Stimulated activated naive CD8-positive, alpha-beta T cell treated with anti-CD3 and anti-CD28 coated beads, Interleukin-15, amount 100 ng/mL, for 72 hours (primary cell): Measurements from ENCODE around the gene LSAMP.
A peak's percentile ranks its signal among the peaks of the same experiment; 100 is the strongest.
"Not testable (repeated sequence)": the region's sequence is repeated elsewhere in the genome, so short reads cannot be mapped to it uniquely, and the experiment has no call there.

Experiments used
- ATAC-seq: fragments of 150-1000 bp; cut with Tn5 transposase; 2 replicates; pipeline ENCODE4 v1.10.0; 2021; ENCODE audit warnings: mild to moderate bottlenecking, moderate library complexity
- DNase-seq, 2 donors: peaks; one replicate each; pipeline ENCODE4 v3.0.0; 2021 to 2022
- H3K27ac Mint-ChIP-seq, 2 donors: one replicate each; pipeline ENCODE4 v1.8.0; 2022; ENCODE audit warnings: mild to moderate bottlenecking in 2 of 2, mixed read lengths in 2 of 2, moderate library complexity in 2 of 2
- H3K27me3 Mint-ChIP-seq: one replicate; pipeline ENCODE4 v1.8.0; 2022; ENCODE audit warnings: mixed read lengths
- H3K4me1 Mint-ChIP-seq: one replicate; pipeline ENCODE4 v1.8.0; 2022; ENCODE audit warnings: mild to moderate bottlenecking, mixed read lengths
- H3K4me3 Mint-ChIP-seq, 2 donors: one replicate each; pipeline ENCODE4 v1.8.0; 2022; ENCODE audit warnings: mild to moderate bottlenecking in 2 of 2, mixed read lengths in 2 of 2, moderate library complexity in 1 of 2
- H3K9me3 Mint-ChIP-seq, 2 donors: one replicate each; pipeline ENCODE4 v1.8.0; 2022; ENCODE audit warnings: mixed read lengths in 2 of 2

The LSAMP gene

DNA sequence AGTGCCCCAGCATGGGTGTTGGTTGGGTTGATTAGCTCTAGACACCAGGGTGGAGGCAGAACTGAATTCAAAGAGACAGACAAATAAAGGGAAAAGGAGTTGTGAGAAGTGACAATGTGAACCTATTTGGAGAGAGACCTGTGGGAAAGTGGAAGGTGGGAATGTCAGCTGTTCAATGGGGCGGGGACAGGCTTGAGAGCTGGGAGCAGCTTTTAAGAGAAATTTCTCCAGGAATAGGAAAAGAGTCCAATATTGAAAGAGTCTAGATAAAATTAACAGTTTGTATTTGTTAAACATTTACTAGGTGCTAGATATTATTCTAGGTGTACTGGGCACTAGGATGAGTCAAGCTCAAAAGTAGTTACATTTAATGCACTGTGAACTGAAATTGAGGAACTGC, 596.6 kb downstream of the LSAMP start:
- Mint-ChIP-seq H3K27me3 (peaks cover 9% of the 10 kb centered on the region), H3K27ac (no peak overlapping the region), H3K4me3 (no peak overlapping the region), H3K4me1 (no peaks in the 10 kb centered on the region), H3K9me3 (no peaks in the 10 kb centered on the region)
- no peak for ATAC-seq
- DNase-seq: no peak

DNA sequence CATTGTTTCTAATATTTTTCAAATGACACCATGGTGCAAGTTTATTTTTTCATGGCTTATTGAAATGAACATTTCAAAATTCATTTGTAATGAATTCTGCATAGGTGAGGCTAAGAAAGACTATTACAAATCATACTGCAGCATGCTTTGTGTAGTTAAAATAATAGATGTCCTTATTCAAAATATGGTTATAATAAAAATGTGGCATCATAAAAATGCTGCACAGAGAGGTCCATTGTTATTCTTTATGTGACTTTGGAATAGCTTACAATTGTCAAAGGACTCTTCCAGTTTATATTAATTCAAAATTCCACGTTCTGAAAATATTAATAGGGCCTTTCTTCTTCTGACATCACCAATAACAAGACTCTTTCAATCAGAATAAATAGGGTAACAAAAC, 599.3 kb downstream of the LSAMP start:
- ATAC-seq (no peak), DNase-seq (no peak)
- Mint-ChIP-seq H3K4me3 (no peak overlapping the region), H3K4me1 (no peaks in the 10 kb centered on the region), H3K27ac (no peak overlapping the region), H3K9me3 (no peaks in the 10 kb centered on the region), H3K27me3 (no peaks in the 10 kb centered on the region)

DNA sequence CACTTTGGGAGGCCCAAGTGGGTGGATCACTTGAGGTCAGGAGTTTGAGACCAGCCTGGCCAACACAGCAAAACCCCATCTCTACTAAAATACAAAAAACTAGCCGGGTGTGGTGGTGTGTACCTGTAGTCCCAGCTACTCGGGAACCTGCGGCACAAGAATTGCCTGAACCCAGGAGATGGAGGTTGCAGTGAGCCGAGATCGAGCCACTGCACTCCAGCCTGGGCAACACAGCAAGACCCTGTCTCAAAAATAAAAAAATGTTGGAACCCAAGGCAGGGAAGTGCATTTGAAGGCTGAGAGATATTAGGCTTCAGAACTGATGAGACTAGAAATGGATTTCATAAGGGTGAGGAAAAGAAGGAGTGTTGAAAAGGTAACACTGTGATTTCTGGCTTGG, 600.6 kb downstream of the LSAMP start:
- not testable (repeated sequence) for H3K4me3 Mint-ChIP-seq, H3K27me3 Mint-ChIP-seq, ATAC-seq, H3K27ac Mint-ChIP-seq, H3K9me3 Mint-ChIP-seq, H3K4me1 Mint-ChIP-seq, DNase-seq

DNA sequence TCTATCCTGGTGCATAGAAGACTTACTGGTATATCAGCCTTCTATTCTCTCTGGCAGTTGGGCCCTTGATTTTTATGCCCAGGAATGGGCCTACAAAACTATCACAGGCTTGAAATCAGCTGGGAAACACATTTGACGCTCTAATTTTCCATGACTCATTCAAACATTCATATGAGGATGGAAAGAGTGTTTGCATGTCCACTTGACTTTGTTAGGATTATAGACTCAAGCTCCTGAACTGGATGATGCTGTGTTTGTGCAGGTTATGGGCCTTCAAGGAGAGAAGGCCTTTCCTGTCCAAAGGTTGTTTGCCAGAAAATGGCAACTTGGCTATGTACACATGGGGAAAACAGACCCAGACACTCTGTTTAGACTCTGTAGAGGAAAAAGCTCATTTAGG, 602.1 kb downstream of the LSAMP start:
- Mint-ChIP-seq H3K4me3 (no peak overlapping the region), H3K27me3 (no peaks in the 10 kb centered on the region), H3K9me3 (no peaks in the 10 kb centered on the region), H3K27ac (no peak overlapping the region), H3K4me1 (no peaks in the 10 kb centered on the region)
- ATAC-seq (no peak), DNase-seq (no peak)

DNA sequence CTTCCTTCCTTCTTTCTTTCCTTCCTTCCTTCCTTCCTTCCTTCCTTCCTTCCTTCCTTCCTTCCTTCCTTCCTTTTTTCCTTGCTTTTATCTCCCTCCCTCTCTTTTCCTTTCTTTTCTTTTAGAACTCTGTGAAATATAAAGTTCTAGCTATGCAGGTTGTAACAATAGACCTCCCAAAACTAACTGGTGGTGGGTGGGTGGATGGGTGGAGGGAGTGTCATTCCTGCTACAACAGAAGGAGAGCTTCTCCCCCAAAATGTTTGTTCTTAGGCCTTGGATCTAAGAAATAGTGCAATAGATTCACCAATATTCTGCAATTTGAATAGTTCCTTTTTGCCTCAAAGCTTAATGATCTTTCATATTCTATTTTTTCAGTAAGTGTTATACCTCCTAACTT, 606.0 kb downstream of the LSAMP start:
- no peaks in the 10 kb centered on the region for H3K9me3 Mint-ChIP-seq
- H3K4me3 Mint-ChIP-seq: no peak overlapping the region
- no peak overlapping the region for H3K27ac Mint-ChIP-seq
- no peaks in the 10 kb centered on the region for H3K4me1 Mint-ChIP-seq
- H3K27me3 Mint-ChIP-seq: no peaks in the 10 kb centered on the region
- ATAC-seq (no peak), DNase-seq (no peak)

DNA sequence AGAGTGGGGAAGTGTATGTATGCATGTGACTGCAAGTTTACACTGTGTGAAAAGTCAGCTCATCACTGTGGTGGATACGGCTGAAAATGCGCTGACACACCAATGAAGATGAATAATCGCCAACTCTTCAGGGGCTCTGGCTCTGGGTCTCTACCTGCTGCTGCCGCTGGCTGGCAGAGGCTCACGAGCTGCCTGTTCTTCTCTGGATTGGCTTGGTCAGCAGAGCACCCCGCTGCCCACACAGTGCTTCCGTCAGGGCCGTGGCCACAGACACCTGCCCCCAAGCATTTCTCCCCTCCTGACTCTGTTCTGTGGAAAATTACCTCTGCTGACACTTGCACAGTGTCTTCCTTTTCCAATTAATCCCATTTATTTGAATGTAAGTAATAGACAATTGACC, 606.5 kb downstream of the LSAMP start:
- H3K27me3 Mint-ChIP-seq: no peaks in the 10 kb centered on the region
- no peaks in the 10 kb centered on the region for H3K4me1 Mint-ChIP-seq
- no peak overlapping the region for H3K4me3 Mint-ChIP-seq
- ATAC-seq (peak; percentile 35), DNase-seq (no peak)
- no peaks in the 10 kb centered on the region for H3K9me3 Mint-ChIP-seq
- no peak overlapping the region for H3K27ac Mint-ChIP-seq

DNA sequence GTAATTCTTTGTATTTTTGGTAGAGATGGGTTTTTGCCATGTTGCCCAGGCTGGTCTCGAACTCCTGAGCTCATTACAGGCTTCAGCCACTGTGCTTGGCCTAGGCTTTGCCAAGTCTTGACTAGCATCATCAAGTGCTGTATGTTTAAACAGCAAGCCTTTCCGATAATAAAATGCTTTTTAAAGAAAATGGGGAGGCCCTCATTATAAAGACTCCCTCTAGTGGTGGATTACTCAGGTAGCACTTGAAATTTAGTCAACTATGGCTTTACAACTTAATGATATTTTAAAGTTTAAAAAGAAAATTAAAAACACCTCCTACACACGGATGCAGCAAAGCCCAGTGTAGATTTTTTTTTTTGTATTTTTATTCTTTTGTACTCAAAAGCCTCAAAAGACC, 608.3 kb downstream of the LSAMP start:
- Mint-ChIP-seq H3K27me3 (no peaks in the 10 kb centered on the region), H3K4me1 (no peaks in the 10 kb centered on the region), H3K27ac (no peak overlapping the region), H3K9me3 (no peaks in the 10 kb centered on the region), H3K4me3 (no peak overlapping the region)
- ATAC-seq (no peak), DNase-seq (no peak)

DNA sequence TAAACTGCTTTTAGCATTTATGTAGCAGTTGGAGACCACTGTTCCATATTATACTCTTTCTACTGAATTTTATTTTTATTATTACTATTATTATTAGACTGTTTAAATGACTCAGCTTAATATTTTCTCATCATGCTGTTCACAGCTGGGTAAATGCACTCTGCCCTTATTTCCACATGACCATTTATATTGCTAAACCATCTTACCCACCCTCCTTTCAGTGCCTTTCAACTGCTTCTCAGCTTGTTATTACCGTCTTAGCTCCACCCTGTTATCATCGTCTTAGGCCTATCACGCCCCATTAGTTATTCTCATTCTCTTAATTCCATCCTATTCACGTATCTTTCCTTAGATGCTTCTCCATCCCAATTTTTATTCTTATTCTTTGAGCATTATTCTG, 609.3 kb downstream of the LSAMP start:
- ATAC-seq (no peak), DNase-seq (no peak)
- Mint-ChIP-seq H3K27me3 (peaks cover 9% of the 10 kb centered on the region), H3K4me3 (no peak overlapping the region), H3K27ac (no peak overlapping the region), H3K4me1 (no peaks in the 10 kb centered on the region), H3K9me3 (no peaks in the 10 kb centered on the region)

DNA sequence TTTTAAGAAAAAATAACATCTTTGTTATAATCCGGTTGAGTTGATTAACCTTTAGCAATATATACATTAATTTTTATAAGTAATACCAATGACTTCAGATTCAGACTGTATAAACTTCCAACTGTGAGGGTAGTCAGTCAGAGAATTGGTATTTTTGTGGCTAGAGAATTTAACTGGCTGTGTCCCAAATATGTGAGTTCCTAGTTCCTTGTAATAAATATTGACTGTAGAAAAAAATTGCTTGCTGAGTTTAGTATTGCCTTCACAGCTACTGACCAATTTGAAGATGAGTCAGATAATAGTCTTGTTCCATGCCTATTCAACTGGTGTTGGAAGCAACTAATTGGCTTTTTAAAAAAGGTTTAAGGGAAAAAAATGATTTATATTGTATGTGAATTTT, 611.2 kb downstream of the LSAMP start:
- Mint-ChIP-seq H3K9me3 (no peaks in the 10 kb centered on the region), H3K27ac (no peak overlapping the region), H3K4me1 (no peaks in the 10 kb centered on the region), H3K27me3 (peaks cover 13% of the 10 kb centered on the region), H3K4me3 (no peak overlapping the region)
- ATAC-seq (no peak), DNase-seq (no peak)

DNA sequence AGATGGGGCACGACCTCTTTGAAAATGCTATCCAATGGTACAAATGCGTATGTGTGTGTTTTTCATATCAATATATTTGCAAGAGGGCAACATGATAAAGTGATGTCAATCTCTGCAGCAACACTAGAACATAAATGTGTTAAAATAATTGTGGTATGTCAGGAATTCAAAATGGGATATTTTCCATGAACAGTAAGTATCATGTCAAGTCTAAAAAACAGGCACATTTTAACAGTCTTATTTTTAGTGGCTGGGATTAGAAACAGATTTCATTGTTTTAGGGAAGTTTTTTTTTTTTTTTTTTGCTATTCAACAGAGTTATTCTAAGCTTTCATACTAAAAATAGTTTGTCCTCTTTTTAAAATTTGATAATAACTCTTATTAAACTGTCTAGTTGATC, 612.2 kb downstream of the LSAMP start:
- ATAC-seq (no peak), DNase-seq (no peak)
- Mint-ChIP-seq H3K4me1 (no peaks in the 10 kb centered on the region), H3K9me3 (no peaks in the 10 kb centered on the region), H3K27me3 (peaks cover 19% of the 10 kb centered on the region), H3K4me3 (no peak overlapping the region), H3K27ac (no peak overlapping the region)

DNA sequence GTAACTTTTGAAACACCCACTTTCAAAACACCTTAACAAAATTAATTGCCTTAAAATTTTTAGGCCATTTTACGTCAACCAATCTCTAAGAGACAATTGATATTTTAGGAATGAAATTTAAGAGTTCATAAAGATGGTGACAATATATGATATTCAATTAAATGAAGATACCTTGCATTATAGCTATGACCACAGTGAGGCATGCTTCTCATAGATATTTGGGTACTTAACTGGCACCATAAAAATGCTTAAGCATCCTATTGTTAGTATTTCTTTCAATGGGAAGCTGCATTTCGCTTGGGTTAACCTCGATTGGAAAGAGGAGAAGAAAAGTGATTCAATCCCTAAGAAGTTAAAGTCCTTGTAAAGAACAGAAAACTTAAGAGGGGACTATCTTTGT, 613.0 kb downstream of the LSAMP start:
- Mint-ChIP-seq H3K27ac (no peak overlapping the region), H3K9me3 (no peaks in the 10 kb centered on the region), H3K4me3 (no peak overlapping the region), H3K27me3 (peaks cover 27% of the 10 kb centered on the region), H3K4me1 (no peaks in the 10 kb centered on the region)
- DNase-seq (no peak), ATAC-seq (no peak)

DNA sequence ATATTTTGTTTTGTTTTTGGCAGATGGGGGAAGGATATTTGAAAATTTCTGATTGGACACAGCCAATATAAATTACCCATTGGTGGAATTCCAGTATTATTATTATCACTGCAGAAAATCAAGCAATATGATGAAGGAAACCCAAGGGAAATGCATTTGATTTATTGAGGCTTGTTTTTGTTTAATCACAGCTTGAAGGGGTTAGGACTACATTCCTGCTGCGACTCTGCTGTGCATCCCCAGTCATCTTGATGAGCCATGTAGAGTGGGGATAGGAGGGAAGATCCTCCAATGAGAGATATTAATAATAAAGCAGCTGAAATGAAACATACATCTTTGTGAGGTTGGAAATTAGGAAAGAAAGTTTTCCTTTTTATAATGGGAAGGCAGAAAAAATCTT, 613.4 kb downstream of the LSAMP start:
- no peak for ATAC-seq
- H3K4me1 Mint-ChIP-seq: no peaks in the 10 kb centered on the region
- H3K27ac Mint-ChIP-seq: no peak overlapping the region
- DNase-seq: no peak
- peaks cover 31% of the 10 kb centered on the region for H3K27me3 Mint-ChIP-seq
- no peaks in the 10 kb centered on the region for H3K9me3 Mint-ChIP-seq
- H3K4me3 Mint-ChIP-seq: no peak overlapping the region

DNA sequence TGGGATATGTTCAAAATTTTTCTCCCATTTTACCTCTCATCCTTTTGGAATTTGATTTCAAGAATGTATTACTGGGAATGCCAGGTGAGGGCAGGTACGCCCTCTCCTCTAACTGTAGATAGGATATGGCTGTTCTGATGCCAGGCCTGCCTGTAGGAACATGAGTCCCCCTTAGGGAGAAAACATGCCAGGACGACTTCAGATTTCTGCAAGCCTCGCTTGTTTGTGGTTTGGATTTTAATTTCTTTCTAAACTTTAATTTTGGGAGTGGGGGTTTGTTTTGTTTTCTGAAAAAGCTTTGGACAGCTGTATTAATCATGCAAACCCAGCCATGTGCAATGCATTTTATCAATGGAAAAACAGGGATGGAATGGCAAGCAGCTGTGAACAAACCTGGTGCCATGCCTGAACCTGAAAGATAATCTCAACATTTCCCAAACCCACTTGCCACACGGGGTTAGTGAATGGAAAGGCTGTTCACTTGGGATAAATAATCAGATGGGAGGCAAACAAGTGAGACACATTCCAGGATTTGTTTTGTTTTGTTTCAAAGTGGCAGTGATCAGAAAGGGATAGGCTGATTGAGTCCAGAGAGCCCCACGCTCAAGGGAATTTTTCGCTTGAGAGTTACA, 614.4 kb downstream of the LSAMP start:
- no peak for DNase-seq
- H3K4me3 Mint-ChIP-seq: no peak overlapping the region
- H3K4me1 Mint-ChIP-seq: no peaks in the 10 kb centered on the region
- no peaks in the 10 kb centered on the region for H3K9me3 Mint-ChIP-seq
- H3K27me3 Mint-ChIP-seq: peaks cover 38% of the 10 kb centered on the region
- no peak for ATAC-seq
- H3K27ac Mint-ChIP-seq: no peak overlapping the region

DNA sequence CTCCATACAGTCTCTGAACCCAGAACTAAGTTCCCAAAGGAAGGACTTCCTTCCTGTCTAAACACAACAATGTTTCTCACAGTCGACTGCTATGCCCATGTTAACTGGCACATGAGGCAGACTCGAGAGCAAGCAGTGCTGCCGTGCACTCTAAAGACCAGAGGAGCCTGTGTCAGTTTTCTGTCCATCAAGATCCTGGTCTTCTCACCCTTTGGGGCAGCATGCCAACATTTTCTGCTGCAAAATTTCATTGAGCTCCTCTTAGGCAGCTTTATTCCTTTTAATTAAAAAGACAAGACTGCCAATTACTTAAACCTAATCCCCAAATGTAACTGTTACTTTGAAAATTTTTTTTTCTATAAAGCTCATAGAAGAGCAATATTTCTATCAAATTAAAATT, 616.9 kb downstream of the LSAMP start:
- Mint-ChIP-seq H3K4me1 (no peaks in the 10 kb centered on the region), H3K9me3 (no peaks in the 10 kb centered on the region), H3K4me3 (no peak overlapping the region), H3K27me3 (peaks cover 38% of the 10 kb centered on the region), H3K27ac (no peak overlapping the region)
- ATAC-seq (no peak), DNase-seq (no peak)

DNA sequence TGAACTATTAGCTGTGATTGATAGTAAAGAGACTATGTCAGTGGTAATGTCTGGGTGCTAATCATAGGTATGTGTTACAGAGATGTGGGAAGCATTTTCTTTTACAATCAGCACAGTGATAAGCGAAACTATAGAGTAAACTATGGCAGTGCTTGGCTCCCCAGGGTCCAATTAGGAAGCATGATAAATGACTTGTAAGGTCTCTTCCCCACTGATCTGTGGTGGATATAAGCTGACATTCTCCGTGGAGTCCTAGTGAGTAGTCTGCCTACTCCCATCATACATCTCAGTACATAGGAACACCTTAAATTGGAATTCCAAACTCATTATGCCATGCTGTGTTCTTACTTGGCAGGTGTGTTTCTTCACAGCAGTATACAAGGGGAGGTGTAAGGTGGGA, 617.8 kb downstream of the LSAMP start:
- Mint-ChIP-seq H3K27me3 (peaks cover 38% of the 10 kb centered on the region), H3K27ac (no peak overlapping the region), H3K4me3 (no peak overlapping the region), H3K9me3 (no peaks in the 10 kb centered on the region), H3K4me1 (peaks cover 5% of the 10 kb centered on the region)
- DNase-seq (no peak), ATAC-seq (no peak)

DNA sequence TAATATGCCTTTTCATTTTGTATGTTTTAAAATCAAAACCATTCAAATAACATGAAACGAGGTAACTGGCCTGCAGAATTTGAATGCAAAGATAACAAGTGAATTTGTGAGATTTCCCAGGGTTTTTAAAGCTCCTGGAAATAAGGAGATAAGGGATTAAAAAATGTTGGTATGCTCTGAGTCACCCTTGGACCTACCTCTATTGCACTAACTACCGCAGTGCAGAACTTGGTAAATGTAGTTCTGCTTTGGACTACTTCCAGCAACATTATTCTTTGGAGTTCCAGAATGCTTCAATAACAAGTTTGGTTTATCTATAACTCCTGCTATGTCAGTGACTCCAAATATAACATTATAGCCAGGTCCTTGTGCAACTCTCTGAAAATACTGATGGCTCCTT, 620.2 kb downstream of the LSAMP start:
- no peak for ATAC-seq
- Mint-ChIP-seq H3K4me3 (no peak overlapping the region), H3K4me1 (peaks cover 5% of the 10 kb centered on the region), H3K9me3 (no peaks in the 10 kb centered on the region), H3K27me3 (peaks cover 25% of the 10 kb centered on the region), H3K27ac (no peak overlapping the region)
- no peak for DNase-seq

DNA sequence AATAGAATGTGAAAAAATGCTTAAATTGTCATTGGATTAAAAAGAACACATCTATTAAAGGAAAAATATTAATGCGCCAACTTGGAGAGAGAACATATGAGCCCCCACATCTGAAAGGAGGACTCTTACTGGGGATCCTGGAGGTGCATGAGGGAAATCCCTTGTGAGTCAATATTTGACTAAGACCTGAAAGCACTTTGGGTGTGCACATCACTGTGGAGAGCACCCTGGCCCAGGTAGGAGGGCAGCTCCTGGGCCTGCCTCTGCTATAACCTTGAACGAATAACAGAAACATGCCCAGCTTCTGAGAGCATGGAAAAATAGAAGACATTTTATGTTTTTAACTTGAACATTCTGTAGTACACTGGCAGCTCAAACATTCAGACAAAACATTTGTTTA, 622.2 kb downstream of the LSAMP start:
- peaks cover 20% of the 10 kb centered on the region for H3K27me3 Mint-ChIP-seq
- H3K9me3 Mint-ChIP-seq: no peaks in the 10 kb centered on the region
- H3K27ac Mint-ChIP-seq: no peak overlapping the region
- H3K4me1 Mint-ChIP-seq: peaks cover 5% of the 10 kb centered on the region
- ATAC-seq (peak; percentile 77), DNase-seq (no peak)
- no peak overlapping the region for H3K4me3 Mint-ChIP-seq
